Metanephros (tissue), 1 donor: ENCODE data around the gene ABHD17A. TPM values are rescaled to one million over a fixed set of nuclear protein-coding genes. Genes with fewer than 3 reads are reported as not detected.

ENCODE experiments used
- total RNA-seq: library from RNA; depleted of rRNA; stranded (reverse); fragments of >200 nt; gene quantifications from one replicate; pipeline ENCODE4 v1.2.3, GENCODE V29; 2014

The ABHD17A gene
- 64.2 TPM for total RNA-seq

GRCh38 chr19:1885398-1886119 is at the start of gene ABHD17A:
Gene ABHD17A, minus strand, starts transcription at chr19:1885496. Its CDS starts 3,930 bp downstream, at chr19:1881566.

GRCh38 chr19:1905110-1905862 is 20.0 kb upstream of the ABHD17A start, which contains the start of the genes ADAT3 and SCAMP4:
Gene ADAT3, plus strand, starts transcription at chr19:1905399. Its CDS starts 6,649 bp downstream, at chr19:1912048.
Gene SCAMP4, plus strand, starts transcription at chr19:1905399. Its CDS starts 9,621 bp downstream, at chr19:1915020.

GRCh38 chr19:1863328-1863637 is 22.0 kb downstream of the ABHD17A start, which contains the start of gene KLF16:
Gene KLF16, minus strand, starts transcription at chr19:1863579. Its CDS starts 82 bp downstream, at chr19:1863497.

GRCh38 chr19:1848399-1849131 is 36.7 kb downstream of the ABHD17A start, which contains the start of gene REXO1:
Gene REXO1, minus strand, starts transcription at chr19:1848483. Its CDS starts 125 bp downstream, at chr19:1848358.

Other genes starting within 250 kb of the ABHD17A start
- 80.4 TPM for gene TCF3, start 232.9 kb downstream of the ABHD17A start, total RNA-seq
- not detected for gene ONECUT3, start 132.0 kb downstream of the ABHD17A start, total RNA-seq
- 1.9 TPM for gene ATP8B3, start 73.2 kb downstream of the ABHD17A start, total RNA-seq
- 30.2 TPM for gene REXO1, start 37.0 kb downstream of the ABHD17A start, total RNA-seq
- gene KLF16, start 21.9 kb downstream of the ABHD17A start, total RNA-seq = 9.1 TPM
- gene ADAT3, start 19.9 kb upstream of the ABHD17A start, total RNA-seq = 5.8 TPM
- 67.3 TPM for gene SCAMP4, start 19.9 kb upstream of the ABHD17A start, total RNA-seq
- gene CSNK1G2, start 55.7 kb upstream of the ABHD17A start, total RNA-seq = 61.0 TPM
- 90.8 TPM for gene BTBD2, start 130.2 kb upstream of the ABHD17A start, total RNA-seq
- gene MKNK2, start 165.7 kb upstream of the ABHD17A start, total RNA-seq = 95.7 TPM
- gene MOB3A, start 210.8 kb upstream of the ABHD17A start, total RNA-seq = 30.0 TPM
- gene IZUMO4, start 211.4 kb upstream of the ABHD17A start, total RNA-seq = 8.6 TPM